Amniotic stem cell (primary cell): ENCODE data around the gene HIGD1C.
"Not testable (repeated sequence)": the region's sequence is repeated elsewhere in the genome, so short reads cannot be mapped to it uniquely, and the experiment has no call there.

Experiments used
- DNase-seq: peaks from one replicate; lab custom pipeline; 2025; lab: John Stamatoyannopoulos, UW

The HIGD1C gene

DNA sequence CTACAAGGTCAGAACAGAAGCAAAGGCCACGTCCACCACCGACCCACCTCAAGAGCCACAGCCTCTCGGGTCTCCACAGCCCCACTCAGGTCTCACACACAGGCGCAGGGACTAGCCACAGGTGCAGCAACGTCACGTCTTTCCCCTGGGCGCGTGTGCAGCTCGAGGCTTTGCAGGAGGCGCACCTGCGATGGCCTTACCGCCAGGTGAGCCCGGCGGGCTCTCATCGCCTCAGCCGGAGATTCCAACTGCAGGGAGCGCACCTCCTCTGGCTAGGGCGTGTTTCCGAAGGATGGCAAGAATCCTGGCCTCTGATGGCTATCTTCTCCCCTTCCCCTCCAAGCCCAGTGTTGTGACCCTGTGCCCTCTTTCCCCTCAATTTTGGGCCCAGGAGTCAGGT, at the start of gene HIGD1C:
Gene HIGD1C, plus strand, starts transcription at position 35 of the 400 bp plus-strand sequence. CDS start 1,455 bp downstream, outside the sequence.
- no peak for DNase-seq

DNA sequence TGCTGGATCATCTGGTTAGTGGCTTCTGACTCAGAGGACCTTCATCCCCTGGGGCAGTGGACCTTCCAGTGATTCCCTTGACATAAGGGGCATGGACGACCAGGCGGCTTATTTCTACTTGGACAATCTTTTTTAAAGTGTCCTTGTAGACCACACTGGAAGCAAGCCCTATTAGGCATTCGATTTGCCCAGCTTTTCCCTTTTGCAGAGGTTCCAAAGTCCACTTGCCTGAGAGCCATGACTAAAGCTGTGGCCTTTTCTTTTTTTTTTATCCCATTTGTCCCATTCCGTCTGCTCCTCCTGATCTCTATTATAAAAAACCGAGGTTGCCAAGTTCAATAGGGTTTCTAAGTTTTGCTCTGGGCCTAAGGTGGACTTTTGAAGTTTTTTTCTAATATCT, 43.9 kb upstream of the HIGD1C start:
- DNase-seq = not testable (repeated sequence)

DNA sequence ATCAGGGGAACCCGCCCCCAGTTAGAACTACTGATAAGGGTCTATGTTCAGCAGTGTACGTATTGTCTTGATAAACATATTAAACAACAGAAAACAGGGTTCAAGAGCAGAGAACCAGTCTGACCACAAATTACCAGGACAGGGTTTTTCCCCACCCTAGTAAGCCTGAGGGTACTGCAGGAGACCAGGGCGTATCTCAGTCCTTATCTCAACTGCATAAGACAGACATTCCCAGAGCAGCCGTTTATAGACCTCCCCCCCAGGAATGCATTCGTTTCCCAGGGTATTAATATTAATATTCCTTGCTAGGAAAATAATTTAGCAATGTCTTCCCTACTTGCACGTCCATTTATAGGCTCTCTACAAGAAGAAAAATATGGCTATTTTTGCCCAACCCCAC, 40.0 kb upstream of the HIGD1C start:
- DNase-seq = not testable (repeated sequence)

DNA sequence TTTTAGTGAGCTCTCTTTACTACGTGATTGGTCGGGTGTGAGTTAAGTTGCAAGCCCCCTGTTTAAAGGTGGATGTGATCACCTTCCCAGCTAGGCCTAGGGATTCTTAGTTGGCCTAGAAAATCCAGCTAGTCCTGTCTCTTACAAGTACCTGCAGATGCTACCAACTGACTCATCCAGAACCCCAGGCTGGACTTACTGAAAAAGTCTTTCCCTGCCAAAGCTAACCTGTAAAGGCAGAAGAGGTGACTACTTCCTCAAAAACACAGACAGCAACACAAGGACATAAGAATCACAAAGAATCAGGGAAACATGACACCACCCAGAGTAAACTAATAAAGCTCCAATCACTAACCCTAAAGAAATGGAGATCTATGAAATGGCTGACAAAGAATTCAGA, 39.1 kb upstream of the HIGD1C start:
- no peak for DNase-seq

DNA sequence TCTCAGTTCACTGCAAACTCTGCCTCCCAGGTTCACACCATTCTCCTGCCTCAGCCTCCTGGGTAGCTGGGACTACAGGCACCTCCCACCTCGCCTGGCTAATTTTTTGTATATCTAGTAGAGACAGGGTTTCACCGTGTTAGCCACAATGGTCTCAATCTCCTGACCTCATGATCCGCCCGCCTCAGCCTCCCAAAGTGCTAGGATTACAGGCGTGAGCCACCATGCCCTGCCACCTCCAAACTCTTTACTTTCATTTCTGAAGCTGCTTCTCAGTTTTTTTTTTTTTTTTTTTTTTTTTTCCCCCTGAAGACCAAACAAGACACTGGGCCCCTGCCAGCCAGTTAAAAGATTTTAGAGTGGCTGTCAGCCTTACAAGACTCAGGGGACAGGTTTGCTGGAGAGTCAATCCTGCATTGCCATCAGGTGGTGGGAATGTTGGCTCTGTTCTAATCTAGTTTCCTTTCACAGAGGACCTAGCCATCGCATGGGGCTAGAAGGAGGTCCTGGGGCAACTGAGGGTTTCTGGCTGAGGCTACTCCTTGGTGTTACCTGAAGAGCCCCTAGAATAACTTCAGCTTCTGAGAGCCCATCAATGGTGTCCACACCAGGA, 37.4 kb upstream of the HIGD1C start:
- no peak for DNase-seq

DNA sequence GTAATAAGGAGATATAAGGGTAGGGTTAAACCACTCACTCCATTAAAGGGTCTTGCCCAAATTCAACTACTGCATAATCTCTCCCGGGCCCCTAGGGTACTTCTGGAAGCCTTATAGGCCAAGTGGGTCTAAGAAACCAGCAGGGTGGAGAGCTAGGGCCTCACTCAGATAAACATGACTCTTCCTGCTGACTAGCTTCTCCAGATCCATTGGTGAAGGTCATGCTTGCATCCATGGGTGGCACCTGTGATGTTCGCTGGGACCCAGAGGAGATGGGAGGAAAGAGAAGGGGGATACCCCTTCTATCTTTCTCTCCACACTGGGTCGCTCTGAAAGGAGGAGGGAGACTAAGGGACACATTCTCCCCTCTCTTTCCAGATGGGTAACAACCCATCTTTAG, 36.1 kb upstream of the HIGD1C start:
- DNase-seq = no peak

DNA sequence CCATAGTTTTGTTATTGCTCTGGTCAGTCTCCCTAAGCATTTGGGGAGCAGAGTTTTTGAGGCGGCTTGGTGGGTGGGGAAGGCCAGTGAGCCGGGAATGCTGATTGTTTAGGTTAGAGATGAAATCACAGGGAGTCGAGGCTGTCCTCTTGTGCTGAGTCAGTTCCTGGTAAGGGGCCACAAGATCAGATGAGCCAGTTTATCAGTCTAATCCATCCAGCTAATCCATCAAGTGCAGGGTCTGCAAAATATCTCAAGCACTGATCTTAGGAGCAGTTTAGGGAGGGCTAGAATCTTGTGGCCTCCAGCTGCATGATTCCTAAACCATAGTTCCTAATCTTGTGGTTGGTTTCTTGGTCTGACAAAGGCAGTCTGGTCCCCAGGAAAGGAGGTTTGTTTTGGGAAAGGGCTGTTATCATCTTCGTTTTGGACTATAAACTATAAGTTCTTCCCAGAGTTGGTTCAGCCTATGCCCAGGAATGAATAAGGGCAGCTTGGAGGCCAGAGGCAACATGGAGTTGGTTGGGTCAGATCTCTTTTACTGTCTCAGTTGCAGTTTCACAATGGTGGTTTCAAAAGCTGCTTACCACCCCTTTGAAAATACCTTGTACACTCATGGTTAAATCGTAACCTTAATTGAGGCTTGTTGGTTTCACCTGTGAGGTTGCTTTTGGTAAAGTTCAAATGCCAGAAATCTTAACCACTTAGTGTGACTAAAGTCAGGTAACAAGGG, 33.6 kb upstream of the HIGD1C start:
- DNase-seq = no peak

DNA sequence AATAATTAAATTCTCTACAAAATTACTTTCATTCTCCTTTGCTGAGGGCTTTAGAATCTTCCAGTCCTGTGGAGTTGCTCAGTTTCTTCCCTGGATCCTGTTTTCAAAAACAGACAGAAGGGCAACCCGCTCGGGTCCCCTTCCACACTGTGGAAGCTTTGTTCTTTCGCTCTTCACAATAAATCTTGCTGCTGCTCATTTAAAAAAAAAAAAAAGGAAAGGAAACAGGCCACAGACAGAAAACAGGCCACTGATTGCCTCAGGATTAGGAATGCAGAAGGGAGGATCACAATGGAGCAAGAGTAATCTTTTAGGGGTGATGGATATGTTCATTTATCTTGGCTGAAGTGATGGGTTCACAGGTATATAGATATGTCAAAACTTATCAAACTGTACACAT, 29.5 kb upstream of the HIGD1C start:
- no peak for DNase-seq

DNA sequence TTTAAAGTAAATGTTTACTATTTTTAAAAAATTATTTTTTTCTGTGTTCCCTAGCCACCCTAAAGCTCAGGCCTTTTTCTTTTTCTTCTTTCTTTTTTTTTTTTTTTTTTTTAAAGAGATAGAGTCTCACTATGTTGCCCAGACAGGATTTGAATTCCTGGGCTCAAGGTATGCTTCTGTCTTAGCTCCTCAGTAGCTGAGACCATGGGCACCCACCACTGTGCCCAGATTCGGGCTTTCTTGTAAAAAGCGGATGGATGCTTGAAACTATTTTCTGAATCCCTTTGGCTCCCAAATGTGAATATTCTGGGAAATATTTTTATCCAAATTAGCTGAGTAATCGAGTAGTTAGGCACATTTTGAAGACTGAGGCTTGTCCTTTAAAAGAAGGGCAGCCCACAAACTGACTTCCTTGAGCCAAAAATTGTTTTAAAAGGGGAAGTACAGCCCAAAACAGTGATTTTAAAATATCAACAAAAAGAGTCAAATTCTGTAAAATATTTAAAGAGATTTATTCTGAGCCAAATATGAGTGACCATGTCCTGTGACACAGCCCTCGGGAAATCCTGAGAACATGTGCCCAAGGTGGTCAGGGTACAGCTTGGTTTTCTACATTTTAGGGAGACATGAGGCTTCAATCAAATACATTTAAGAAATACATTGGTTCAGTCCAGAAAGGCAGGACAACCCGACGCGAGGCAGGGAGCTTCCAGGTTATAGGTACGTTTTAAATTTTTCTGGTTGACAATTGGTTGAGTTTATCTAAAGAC, 28.8 kb upstream of the HIGD1C start:
- DNase-seq = no peak

DNA sequence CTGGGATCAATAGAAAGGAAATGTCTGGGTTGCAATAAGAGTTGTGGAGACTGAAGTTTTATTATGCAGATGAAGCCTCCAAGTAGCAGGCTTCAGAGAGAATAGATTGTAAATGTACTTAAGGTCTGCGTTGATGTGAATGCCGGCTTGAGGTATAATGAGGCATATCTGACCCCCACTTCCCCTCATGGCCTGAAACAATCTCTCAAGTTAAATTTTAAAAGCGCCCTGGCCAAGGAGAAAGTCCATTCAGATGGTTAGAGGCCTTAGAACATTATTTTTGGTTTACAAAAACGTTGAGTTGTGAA, 28.3 kb upstream of the HIGD1C start:
- DNase-seq = no peak

DNA sequence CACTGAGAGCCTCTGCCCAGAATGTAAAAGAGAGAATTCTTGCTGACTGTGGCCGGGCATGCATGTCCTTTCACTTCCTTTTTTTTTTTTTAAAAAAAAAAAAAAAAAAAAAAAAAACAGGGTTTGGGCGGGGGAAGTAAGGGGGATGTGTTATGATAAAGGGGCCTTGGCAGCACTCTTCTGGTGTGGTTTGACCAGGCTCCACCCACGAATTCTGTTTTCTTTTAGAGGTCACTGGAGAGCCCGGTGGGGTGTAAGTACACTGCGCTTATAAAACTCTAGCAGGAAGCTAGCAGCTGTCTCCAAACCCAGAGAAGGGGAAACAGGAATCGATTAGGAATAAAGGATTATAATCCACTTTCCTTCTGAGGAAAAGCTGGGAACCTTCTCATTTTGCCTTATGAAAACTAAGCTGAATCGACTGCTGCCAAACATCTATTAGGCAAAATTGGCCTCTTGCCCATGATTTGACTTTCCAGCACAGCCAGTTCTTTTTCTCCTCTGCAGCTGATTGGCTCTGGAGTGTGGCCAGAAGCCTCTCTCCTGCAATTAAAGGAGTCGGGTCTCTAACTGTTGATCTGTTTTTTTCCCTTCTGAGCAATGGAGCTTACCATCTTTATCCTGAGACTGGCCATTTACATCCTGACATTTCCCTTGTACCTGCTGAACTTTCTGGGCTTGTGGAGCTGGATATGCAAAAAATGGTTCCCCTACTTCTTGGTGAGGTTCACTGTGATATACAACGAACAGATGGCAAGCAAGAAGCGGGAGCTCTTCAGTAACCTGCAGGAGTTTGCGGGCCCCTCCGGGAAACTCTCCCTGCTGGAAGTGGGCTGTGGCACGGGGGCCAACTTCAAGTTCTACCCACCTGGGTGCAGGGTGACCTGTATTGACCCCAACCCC, 27.7 kb upstream of the HIGD1C start:
- no peak for DNase-seq

DNA sequence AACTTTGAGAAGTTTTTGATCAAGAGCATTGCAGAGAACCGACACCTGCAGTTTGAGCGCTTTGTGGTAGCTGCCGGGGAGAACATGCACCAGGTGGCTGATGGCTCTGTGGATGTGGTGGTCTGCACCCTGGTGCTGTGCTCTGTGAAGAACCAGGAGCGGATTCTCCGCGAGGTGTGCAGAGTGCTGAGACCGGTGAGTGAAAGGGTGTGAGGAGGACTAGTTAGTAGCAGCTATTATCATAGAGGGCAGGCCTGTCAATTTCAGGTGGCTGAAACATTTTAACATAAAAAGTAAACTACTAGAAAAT, 27.0 kb upstream of the HIGD1C start:
- no peak for DNase-seq

DNA sequence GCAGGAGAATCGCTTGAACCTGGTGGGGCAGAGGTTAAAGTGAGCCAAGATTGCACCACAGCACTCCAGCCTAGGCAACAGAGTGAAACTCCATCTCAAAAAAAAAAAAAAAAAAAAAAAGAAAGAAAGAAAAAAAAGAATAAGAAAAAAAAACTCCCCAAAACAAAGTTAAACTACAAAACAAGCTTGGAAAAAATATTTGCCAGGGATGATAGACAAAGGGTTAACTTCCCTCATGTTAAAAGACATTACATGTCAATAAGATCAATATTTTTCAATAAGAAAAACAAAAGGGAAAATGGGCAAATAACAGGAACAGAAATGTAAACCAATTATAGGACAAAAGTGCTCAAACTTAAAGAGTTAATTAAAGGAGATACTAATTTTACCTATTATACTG, 26.4 kb upstream of the HIGD1C start:
- no peak for DNase-seq

DNA sequence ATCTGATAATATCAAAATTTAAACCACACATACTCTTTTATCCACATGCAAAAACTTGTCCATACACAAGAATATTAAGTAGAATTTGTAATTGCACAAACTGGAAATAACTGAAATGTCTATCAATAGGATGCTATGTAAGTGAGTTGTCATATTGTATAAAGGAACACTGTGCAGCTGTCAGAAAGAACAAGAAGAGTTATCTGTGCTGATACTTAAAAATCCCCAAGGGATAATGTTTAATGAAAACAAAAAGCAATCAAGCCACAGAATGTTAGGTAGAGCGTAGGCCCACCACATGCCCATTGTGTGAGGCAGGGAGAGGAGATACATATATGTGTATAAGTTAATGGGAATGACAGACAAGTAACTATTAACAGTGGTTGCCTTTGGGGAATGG, 25.9 kb upstream of the HIGD1C start:
- no peak for DNase-seq

DNA sequence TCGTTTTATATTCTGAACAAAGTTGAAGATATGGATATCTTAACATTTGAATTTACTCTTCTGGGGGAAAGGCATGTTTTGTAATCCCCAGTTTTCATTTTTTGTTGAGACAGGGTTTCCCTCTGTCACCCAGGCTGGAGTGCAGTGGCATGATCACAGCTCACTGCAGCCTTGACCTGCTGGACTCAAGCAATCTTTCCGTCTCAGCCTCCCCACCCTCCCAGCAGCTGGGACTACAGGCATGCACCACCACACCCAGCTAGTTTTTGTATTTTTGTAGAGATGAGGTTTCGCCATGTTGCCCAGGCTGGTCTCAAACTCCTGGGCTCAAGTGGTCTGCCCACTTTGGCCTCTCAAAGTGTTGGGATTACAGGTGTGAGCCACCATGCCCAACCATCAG, 25.4 kb upstream of the HIGD1C start:
- DNase-seq = not testable (repeated sequence)

DNA sequence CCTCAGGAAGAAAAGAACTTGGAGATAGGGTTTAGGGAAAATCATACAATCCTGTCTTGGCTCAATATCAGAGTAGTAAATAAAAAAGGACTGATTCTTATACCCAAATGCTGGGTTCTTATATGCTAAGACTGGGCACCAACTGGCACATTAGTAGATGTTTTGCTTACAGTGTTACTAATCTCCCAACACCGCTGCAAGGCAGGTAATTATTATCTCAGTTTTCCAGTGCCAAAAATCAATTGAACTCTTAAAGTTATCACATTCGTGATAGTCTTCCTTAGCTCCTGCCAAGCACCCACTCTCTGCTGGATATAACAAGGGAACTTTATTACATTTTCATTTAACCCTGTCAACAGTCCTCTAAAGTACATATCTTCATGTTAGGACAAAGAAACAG, 25.0 kb upstream of the HIGD1C start:
- DNase-seq = no peak

DNA sequence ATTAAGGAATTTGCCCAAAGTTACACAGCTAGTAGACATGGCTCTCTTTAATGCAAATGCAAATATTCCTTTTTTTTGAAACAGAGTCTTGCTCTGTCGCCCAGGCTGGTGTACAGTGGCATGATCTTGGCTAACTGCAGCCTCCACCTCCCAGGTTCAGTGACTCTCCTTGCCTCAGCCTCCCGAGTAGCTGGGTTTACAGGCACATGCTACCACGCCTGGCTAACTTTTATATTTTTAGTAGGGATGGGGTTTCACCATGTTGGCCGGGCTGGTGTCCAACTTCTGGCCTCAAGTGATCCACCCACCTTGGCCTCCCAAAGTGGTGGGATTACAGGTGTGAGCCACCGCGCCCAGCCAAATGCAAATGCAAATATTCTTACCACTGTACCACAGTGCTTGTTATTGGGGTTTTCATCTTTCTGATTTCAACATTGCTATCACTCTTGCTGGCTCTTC, 24.5 kb upstream of the HIGD1C start:
- DNase-seq = no peak

DNA sequence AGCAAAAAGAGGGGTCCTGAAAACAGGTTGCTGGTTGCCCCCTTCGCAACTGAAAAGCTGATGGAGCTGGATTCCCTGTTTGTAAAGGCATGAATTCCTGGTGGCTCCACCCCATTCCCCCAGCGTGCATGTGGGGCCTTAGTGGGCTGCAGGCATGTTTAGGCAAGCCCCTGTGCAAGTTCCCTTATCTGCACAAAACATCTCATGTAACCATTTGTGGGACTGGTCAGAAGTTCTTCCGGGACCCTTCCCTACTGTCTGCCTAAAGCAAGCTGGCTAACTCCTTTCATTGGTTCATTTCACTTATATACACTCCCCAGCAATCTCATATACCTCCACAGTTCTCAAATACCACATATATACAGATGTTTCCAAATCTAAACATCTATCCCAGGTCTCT, 24.0 kb upstream of the HIGD1C start:
- no peak for DNase-seq

DNA sequence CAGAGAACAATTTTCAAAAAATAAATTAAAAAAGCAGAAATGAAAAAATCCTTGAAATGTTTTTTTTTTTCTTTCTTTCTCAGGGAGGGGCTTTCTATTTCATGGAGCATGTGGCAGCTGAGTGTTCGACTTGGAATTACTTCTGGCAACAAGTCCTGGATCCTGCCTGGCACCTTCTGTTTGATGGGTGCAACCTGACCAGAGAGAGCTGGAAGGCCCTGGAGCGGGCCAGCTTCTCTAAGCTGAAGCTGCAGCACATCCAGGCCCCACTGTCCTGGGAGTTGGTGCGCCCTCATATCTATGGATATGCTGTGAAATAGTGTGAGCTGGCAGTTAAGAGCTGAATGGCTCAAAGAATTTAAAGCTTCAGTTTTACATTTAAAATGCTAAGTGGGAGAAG, 22.5 kb upstream of the HIGD1C start:
- DNase-seq = no peak

DNA sequence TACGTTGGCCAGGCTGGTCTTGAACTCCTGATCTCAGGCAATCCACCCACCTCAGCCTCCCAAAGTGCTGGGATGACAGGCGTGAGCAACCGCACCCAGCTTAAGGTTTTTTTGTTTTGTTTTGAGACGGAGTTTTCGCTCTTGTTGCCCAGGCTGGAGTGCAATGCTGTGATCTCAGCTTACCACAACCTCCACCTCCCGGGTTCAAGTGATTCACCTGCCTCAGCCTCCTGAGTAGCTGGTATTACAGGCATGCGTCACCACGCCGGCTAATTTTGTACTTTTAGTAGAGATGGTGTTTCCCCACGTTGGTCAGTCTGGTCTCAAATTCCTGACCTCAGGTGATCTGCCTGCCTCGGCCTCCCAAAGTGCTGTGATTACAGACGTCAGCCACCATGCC, 21.9 kb upstream of the HIGD1C start:
- DNase-seq = not testable (repeated sequence)

DNA sequence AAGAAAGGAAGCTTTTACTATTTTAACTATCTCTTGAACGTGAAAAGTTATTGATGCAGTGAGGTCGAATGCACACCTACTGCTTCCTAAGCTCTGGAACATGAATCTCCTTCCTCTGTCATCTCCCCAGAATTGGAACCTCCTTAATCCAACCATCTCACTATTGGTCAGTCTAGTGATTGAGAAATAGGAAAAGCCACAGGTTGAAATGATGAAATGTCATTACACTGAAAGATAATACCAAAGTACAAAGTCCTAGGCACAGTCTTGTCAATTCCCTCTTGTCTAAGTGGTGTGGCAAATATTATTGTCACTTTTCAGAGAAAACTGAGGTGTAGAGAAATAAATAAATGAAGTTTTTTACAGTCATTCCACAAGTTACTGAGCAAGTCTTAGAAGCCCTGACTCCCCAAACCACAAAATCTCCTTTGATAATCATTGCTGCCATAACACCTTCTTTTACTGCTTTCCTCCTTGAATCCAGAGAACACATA, 19.5 kb upstream of the HIGD1C start:
- no peak for DNase-seq

DNA sequence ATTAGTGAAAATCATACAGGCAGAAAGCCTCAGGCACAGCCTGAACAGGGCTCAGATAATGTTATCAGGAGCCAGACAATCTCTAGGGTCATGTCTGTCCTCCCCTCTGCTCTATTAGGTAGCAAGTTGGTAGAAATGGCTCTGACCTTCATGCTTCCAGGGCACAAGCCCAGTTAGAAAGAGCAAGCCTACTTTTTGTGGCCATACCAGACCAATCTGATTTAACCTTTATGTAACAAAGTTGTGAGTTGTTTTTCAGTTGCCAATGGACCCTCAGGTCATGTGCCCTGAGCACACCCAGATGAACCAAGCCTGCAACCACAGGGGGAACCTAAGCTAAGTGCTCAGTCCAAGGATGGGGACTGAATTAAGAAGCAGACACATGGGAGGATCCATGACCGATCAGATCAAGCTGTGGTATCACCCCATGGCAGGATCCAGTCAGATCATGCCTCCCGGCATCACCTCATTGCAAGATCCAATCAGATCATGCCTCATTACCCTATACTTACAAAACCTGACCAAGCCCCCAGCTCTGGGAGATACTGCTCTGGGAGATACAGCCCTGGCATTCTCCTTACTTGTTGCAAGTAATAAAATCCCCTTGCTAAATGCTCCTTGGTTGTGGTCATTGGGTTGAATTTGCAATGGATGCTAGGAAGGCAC, 18.8 kb upstream of the HIGD1C start:
- DNase-seq = no peak
